ENCODE measurements around the gene RNF141.

RNF141 gene

DNA sequence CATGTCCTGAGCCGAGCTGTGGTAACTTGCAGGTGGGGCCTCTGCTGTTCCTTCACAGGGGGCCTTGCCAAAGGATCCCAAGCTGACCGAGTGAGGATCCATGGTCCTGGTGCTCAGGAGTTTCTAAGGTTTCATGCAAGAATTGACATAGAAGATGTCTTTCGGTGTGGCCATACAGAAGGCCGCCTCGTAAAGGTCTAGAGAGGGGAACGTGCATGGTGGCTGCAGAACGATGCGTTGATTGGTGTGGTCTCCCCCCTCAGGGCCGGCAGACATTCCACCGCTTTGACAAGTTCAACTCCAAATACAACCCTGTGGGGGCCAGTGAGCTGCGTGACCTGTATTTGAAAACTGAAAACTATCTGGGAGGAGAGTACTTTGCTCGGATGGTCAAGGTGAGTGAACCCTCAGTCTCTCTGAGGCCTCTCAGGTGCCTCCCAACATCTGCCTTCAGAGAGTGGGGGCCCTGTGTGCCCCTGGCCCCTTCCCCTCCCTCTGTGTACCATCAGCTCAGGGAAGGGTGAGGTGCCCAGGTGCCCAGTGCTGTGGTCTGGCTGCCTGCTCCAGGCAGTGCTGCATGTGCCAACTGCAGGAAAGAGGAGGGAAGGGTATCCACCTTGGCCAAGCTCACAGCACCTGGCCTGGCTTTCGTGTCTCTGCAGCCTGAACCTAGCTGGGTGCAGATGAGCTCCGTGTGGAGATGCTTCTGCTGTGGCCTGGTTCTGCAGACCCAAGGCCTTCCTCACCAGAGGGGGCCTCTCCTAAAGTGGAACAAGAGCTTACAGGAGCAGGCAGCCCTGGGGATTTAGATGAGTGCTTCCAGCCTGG, 46.1 kb downstream of the RNF141 start (continued):
- TF ChIP-seq CTCF (tag by site-specific recombination; IDR thresholded peaks at IDR 0.05) (no peak), ZNF23 (tag by site-specific recombination; IDR thresholded peaks at IDR 0.05; ENCODE audit: borderline replicate concordance) (no peak), ZNF214 (tag by site-specific recombination; IDR thresholded peaks at IDR 0.05; ENCODE audit: borderline replicate concordance) (no peak), ZBTB20 (tag by site-specific recombination; IDR thresholded peaks at IDR 0.05) (no peak), ZFP41 (tag by site-specific recombination; IDR thresholded peaks at IDR 0.05; ENCODE audit: borderline replicate concordance) (no peak), ZNF544 (tag by site-specific recombination; IDR thresholded peaks at IDR 0.05) (no peak), SP3 (tag by site-specific recombination; IDR thresholded peaks at IDR 0.05) (no peak)

DNA sequence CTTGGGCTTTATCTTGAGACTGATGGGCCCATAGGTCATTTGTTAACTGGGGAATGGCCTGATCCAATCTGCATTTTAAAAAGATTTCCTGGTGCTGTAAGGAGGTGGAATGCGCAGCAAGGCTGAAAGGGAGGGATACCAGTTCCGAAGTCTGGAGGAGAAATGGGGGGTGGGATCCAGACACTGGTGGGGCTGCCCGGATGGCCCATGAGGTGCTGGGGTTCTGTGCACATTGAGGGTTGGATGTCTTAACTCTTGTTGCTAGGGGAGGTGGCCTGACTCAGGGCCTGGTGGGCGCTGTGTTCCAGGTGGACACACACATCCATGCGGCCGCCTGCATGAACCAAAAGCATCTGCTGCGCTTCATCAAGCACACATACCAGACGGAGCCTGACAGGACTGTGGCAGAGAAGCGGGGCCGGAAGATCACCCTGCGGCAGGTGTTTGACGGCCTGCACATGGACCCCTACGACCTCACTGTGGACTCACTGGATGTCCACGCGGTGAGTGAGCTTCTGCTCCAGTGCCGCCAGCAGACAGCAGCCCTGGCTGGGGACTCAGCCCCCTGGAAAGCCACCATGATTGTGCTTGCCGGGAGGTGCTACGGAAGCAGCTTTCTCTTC, 47.8 kb downstream of the RNF141 start:
- no peaks in the 10 kb centered on the region for H3K4me1 ChIP-seq (ENCODE audit: control insufficient read depth, insufficient read depth, low read length)
- no peak overlapping the region for H3K4me3 ChIP-seq (ENCODE audit: low read depth, low read length)
- no peaks in the 10 kb centered on the region for H3K9me3 ChIP-seq (ENCODE audit: control insufficient read depth, insufficient read depth, low read depth, low read length)
- H3K27ac ChIP-seq (ENCODE audit: extremely low read depth, low read depth, low read length) = no peak overlapping the region
- H3K36me3 ChIP-seq (ENCODE audit: control insufficient read depth in 2 of 2, insufficient read depth in 1 of 2, low read length in 2 of 2) = peaks cover 0 to 3% of the 10 kb centered on the region in 2 experiments; a peak in 1 of 3 replicates
- TF ChIP-seq ZNF184 (tag by site-specific recombination; IDR thresholded peaks at IDR 0.05) (no peak), ZNF561 (tag by site-specific recombination; IDR thresholded peaks at IDR 0.05; ENCODE audit: borderline replicate concordance) (no peak), ZNF157 (tag by site-specific recombination; IDR thresholded peaks at IDR 0.05) (no peak), KLF1 (tag by site-specific recombination; IDR thresholded peaks at IDR 0.05) (no peak), SP2 (tag by site-specific recombination; IDR thresholded peaks at IDR 0.05) (no peak), SP3 (tag by site-specific recombination; IDR thresholded peaks at IDR 0.05) (no peak), ZBTB8A (tag by site-specific recombination; IDR thresholded peaks at IDR 0.05) (no peak), ZSCAN16 (tag by site-specific recombination; IDR thresholded peaks at IDR 0.05) (no peak), SCRT1 (tag by site-specific recombination; IDR thresholded peaks at IDR 0.05; ENCODE audit: borderline replicate concordance) (no peak), ZNF555 (tag by site-specific recombination; conservative IDR thresholded peaks at IDR 0.05) (no peak), ZNF223 (tag by site-specific recombination; IDR thresholded peaks at IDR 0.05) (no peak), ZNF596 (tag by site-specific recombination; IDR thresholded peaks at IDR 0.05) (no peak), PBX3 (CRISPR knock-in tag; IDR thresholded peaks at IDR 0.05) (no peak), ZNF324 (tag by site-specific recombination; IDR thresholded peaks at IDR 0.05) (no peak)
- CTCF ChIA-PET = no interaction called here
- POLR2A ChIA-PET = no interaction called here

GRCh38 chr11:10492084-10492483, 48.9 kb downstream of the RNF141 start:
- H3K36me3 ChIP-seq (ENCODE audit: control insufficient read depth in 2 of 2, insufficient read depth in 1 of 2, low read length in 2 of 2) = peaks cover 0 to 3% of the 10 kb centered on the region in 2 experiments; a peak in 1 of 3 replicates
- CTCF ChIA-PET = no interaction called here
- TF ChIP-seq ZNF501 (tag by site-specific recombination; IDR thresholded peaks at IDR 0.05) (no peak), ZFP3 (tag by site-specific recombination; IDR thresholded peaks at IDR 0.05; ENCODE audit: low read depth) (no peak)
- POLR2A ChIA-PET = no interaction called here
- H3K9me3 ChIP-seq (ENCODE audit: control insufficient read depth, insufficient read depth, low read depth, low read length) = no peaks in the 10 kb centered on the region
- H3K4me3 ChIP-seq (ENCODE audit: low read depth, low read length) = no peak overlapping the region
- no peaks in the 10 kb centered on the region for H3K4me1 ChIP-seq (ENCODE audit: control insufficient read depth, insufficient read depth, low read length)
- H3K27ac ChIP-seq (ENCODE audit: extremely low read depth, low read depth, low read length) = no peak overlapping the region
